HL-60 (cell line): Measurements from ENCODE around the gene LRP5.

Experiments
- GABPA ChIP-seq: IDR thresholded peaks from 2 replicates; pipeline ENCODE4 v1.6.1; 2012; ENCODE audit warnings: low read depth
- POLR2AphosphoS5 ChIP-seq: IDR thresholded peaks from 2 replicates; pipeline ENCODE4 v1.6.1; 2012; ENCODE audit warnings: low read depth
- SPI1 ChIP-seq: IDR thresholded peaks from 2 replicates; pipeline ENCODE4 v1.6.1; 2012; ENCODE audit warnings: low read depth, mild to moderate bottlenecking, borderline replicate concordance
- TF ChIP-seq, protein P1 (sequence below): IDR thresholded peaks from one replicate; pipeline ENCODE4 v1.5.1; 2011; ENCODE audit warnings: low read length, control low read depth, inconsistent platforms; ENCODE audit not compliant: insufficient read depth
- TF ChIP-seq, protein P2 (sequence below): IDR thresholded peaks from 2 replicates; pipeline ENCODE4 v1.6.1; 2012; ENCODE audit warnings: low read depth; ENCODE audit not compliant: insufficient replicate concordance

DNA sequence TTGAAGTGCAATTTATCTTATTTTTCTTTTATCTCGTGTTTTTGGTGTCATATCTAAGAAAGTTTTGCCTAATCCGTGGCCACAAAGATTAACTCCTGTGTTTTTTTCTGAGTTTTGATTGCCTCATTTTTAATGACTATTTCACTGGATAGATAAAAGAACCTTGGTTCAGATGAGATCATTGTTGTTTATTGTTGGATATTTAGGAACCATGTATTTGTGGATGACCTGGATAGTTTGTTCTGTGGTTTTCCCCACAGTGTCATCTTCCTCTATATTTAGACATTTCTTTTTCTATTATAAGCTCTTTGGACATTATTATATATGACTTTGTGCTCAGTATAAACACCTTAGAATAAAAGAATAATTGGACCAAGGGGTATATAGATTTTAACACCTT, 185.4 kb downstream of the LRP5 start:
- TF ChIP-seq POLR2AphosphoS5 (no peak), GABPA (no peak), SPI1 (no peak)
- TF ChIP-seq, protein P1, sequence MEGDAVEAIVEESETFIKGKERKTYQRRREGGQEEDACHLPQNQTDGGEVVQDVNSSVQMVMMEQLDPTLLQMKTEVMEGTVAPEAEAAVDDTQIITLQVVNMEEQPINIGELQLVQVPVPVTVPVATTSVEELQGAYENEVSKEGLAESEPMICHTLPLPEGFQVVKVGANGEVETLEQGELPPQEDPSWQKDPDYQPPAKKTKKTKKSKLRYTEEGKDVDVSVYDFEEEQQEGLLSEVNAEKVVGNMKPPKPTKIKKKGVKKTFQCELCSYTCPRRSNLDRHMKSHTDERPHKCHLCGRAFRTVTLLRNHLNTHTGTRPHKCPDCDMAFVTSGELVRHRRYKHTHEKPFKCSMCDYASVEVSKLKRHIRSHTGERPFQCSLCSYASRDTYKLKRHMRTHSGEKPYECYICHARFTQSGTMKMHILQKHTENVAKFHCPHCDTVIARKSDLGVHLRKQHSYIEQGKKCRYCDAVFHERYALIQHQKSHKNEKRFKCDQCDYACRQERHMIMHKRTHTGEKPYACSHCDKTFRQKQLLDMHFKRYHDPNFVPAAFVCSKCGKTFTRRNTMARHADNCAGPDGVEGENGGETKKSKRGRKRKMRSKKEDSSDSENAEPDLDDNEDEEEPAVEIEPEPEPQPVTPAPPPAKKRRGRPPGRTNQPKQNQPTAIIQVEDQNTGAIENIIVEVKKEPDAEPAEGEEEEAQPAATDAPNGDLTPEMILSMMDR = no peak
- TF ChIP-seq, protein P2, sequence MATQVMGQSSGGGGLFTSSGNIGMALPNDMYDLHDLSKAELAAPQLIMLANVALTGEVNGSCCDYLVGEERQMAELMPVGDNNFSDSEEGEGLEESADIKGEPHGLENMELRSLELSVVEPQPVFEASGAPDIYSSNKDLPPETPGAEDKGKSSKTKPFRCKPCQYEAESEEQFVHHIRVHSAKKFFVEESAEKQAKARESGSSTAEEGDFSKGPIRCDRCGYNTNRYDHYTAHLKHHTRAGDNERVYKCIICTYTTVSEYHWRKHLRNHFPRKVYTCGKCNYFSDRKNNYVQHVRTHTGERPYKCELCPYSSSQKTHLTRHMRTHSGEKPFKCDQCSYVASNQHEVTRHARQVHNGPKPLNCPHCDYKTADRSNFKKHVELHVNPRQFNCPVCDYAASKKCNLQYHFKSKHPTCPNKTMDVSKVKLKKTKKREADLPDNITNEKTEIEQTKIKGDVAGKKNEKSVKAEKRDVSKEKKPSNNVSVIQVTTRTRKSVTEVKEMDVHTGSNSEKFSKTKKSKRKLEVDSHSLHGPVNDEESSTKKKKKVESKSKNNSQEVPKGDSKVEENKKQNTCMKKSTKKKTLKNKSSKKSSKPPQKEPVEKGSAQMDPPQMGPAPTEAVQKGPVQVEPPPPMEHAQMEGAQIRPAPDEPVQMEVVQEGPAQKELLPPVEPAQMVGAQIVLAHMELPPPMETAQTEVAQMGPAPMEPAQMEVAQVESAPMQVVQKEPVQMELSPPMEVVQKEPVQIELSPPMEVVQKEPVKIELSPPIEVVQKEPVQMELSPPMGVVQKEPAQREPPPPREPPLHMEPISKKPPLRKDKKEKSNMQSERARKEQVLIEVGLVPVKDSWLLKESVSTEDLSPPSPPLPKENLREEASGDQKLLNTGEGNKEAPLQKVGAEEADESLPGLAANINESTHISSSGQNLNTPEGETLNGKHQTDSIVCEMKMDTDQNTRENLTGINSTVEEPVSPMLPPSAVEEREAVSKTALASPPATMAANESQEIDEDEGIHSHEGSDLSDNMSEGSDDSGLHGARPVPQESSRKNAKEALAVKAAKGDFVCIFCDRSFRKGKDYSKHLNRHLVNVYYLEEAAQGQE = no peak
